Right lobe of liver (tissue), 4 donors: ENCODE measurements around the gene ELOVL2.

Experiments
- CTCF ChIP-seq, 4 donors: fragments of 200-600 bp in 3 of 4; fragments of 450-650 bp in 1 of 4; IDR thresholded peaks; one replicate each; pipeline versions ENCODE4 v1.5.1 to v1.8.0; 2016 to 2022; ENCODE audit warnings: antibody characterized with exemption in 4 of 4, mild to moderate bottlenecking in 2 of 4
- POLR2A ChIP-seq: fragments of 450-650 bp; IDR thresholded peaks from one replicate; pipeline ENCODE4 v1.6.1; 2017; ENCODE audit warnings: antibody characterized with exemption, mild to moderate bottlenecking
- donor health status: DM: no; HTN: no; CAD: no.
- donor health status: DM: no; HTN: no; CAD: no.
- donor health status: DM: no; HTN: yes; CAD: no.

- no peak for TF ChIP-seq CTCF (IDR thresholded peaks at IDR 0.05)
- no peak for TF ChIP-seq POLR2A
Observed at GRCh38 chr6:10961837-10962236, 82.3 kb downstream of the ELOVL2 start.
